Activated CD8-positive, alpha-beta memory T cell treated with anti-CD3 and anti-CD28 coated beads for 24 hours (primary cell): ENCODE measurements around the gene AP3B1.

Experiments used
- DNase-seq: peaks from one replicate; pipeline ENCODE4 v3.0.0-alpha.2; 2020

The AP3B1 gene

GRCh38 chr5:78289911-78290310 is 4.6 kb downstream of the AP3B1 start:
- DNase-seq = no peak

GRCh38 chr5:78288246-78288645 is 6.3 kb downstream of the AP3B1 start:
- DNase-seq = no peak

- DNase-seq = no peak
Measured at GRCh38 chr5:78287833-78288232, 6.7 kb downstream of the AP3B1 start.

GRCh38 chr5:78287169-78287568 is 7.3 kb downstream of the AP3B1 start:
- no peak for DNase-seq

GRCh38 chr5:78286290-78286689 is 8.2 kb downstream of the AP3B1 start:
- no peak for DNase-seq

- no peak for DNase-seq
Measured at GRCh38 chr5:78283802-78284201, 10.7 kb downstream of the AP3B1 start.

GRCh38 chr5:78283105-78283504 is 11.4 kb downstream of the AP3B1 start:
- DNase-seq = no peak

GRCh38 chr5:78280261-78280660 is 14.2 kb downstream of the AP3B1 start:
- DNase-seq = no peak

- no peak for DNase-seq
Measured at GRCh38 chr5:78279194-78279593, 15.3 kb downstream of the AP3B1 start.

GRCh38 chr5:78277715-78278114 is 16.8 kb downstream of the AP3B1 start:
- DNase-seq = no peak

GRCh38 chr5:78275998-78276543 is 18.4 kb downstream of the AP3B1 start:
- DNase-seq = no peak

- DNase-seq = no peak
Measured at GRCh38 chr5:78274540-78275197, 19.8 kb downstream of the AP3B1 start.

GRCh38 chr5:78273436-78273835 is 21.1 kb downstream of the AP3B1 start:
- DNase-seq = no peak

GRCh38 chr5:78271766-78272165 is 22.7 kb downstream of the AP3B1 start:
- no peak for DNase-seq

GRCh38 chr5:78269088-78269703 is 25.3 kb downstream of the AP3B1 start:
- no peak for DNase-seq

- DNase-seq = no peak
Measured at GRCh38 chr5:78268356-78268755, 26.1 kb downstream of the AP3B1 start.

- DNase-seq = no peak
Measured at GRCh38 chr5:78265163-78265562, 29.3 kb downstream of the AP3B1 start.

- no peak for DNase-seq
Measured at GRCh38 chr5:78264600-78264999, 29.9 kb downstream of the AP3B1 start.

- DNase-seq = no peak
Measured at GRCh38 chr5:78260771-78261170, 33.7 kb downstream of the AP3B1 start.

GRCh38 chr5:78253201-78253600 is 41.3 kb downstream of the AP3B1 start:
- DNase-seq = no peak

- DNase-seq = no peak
Measured at GRCh38 chr5:78252715-78253114, 41.8 kb downstream of the AP3B1 start.

GRCh38 chr5:78251663-78252284 is 42.7 kb downstream of the AP3B1 start:
- DNase-seq = no peak

- no peak for DNase-seq
Measured at GRCh38 chr5:78245136-78245535, 49.4 kb downstream of the AP3B1 start.

- DNase-seq = no peak
Measured at GRCh38 chr5:78243639-78244038, 50.9 kb downstream of the AP3B1 start.
